ENCODE results near the gene SOS2.

Gene SOS2

DNA sequence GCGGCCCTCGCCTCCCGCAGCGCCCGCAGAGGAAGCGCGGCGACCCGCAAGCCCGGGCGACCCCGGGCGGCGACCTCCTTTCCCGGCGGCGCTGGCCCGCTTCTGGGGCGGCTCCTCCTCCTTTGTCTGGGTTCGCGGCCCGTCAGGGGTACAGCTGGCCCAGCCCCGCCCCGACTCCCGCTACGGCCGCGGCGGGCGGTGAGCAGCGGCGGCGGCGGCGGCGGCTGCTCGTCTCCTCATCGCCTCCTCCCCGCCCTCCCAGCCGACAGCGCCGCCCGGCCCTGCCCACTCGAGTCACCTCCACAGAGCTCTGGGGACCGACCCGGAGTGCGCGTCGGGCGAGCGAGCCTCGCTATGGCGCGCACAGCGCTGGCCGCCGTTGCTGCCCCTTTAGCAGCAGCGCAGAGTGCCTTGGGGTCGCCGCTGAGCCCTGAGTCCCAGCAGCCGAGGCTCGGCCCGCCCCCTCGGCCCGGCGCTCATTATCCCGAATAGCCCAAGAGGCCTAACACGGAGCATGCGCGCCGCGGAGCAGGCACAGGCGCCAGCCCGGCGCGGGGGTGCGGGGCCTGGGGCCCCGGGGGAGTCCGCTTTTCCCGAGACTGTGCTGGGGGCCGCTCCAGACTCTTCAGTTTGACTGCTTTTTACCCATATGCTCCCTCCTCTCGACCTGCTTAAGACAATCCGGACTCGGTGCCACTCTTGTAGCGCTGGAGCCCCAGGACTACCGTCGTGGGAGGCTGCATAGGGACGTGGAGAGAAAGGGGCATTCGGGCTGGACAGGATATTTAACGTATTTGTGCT lies at the start of gene SOS2:
SOS2 (minus strand) TSS at position 104 of the 801 bp plus-strand sequence. CDS start 295 bp downstream, outside the sequence.
- no peak for DNase-seq

DNA sequence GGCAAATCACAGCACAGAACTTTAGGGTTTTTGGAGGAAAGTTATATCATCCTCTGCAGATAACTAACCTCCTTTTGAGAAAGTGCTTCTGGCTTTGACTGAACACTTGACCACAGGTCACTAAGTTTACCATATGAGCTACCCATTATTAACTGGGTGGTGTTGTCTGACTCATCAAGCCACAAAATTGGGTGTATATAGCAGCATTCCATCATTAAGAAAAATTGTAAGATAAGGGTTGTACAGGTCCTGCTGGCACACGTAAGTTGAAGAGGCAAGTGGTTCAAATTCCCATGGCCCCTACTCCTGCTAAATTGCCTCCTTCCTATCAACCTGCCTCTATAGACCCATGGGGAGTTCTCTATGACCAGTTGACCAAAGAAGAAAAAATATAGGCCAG lies 41.1 kb upstream of the SOS2 start:
- no peak for DNase-seq

DNA sequence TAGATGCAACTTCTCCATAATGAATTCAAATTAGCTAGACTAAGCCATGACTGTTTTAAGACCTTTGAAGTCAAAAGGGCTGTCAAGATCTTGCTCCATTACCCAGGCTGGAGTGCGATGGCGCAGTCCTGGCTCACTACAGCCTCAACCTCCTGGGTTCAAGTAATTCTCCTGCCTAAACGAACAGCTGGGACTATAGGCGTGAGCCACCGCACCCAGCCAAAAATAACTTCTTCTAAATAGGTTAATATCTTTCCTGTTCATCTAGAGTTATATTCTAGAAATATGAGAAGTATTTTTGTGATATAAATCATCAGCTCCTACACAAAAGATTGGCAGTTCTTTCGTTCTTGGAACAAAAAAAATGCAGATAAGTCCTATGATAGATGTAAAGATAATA lies 39.6 kb upstream of the SOS2 start:
- no peak for DNase-seq

DNA sequence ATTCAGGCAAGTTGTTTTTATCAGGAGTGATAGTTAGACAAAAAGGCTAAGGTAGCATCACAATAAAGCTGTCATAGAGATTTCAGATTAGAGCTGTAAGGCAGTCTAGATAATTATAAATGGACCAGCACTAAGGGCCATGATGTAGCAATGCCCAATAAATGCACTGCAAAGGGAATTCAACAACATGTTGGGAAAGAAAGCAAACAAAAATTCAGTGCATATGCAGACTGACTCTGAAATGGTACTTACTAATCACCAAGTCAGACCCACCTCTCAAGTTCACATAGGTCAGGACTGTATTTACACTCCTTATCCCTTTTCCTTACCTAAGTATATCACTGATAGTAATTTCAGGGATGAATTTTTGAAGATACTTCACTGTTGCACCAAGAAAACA lies 33.7 kb upstream of the SOS2 start:
- DNase-seq: no peak

DNA sequence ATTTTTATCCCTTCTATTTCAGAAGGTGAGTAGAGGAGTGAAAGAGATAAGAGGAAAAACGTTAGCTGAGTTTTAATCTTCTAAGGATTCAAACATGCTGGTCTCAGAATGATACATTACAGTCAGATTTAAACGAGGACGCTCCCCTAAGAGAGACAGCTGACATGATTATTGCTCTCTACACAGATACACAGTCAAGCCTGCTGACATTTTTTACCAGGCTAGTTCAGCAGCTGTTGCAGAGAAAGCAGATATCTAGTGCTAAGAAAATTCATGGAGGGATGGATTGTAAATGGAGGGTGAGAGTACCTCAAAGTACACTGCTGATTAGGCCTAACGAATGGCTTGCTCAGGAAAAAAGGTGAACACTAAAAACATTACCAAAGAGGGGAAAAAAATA lies 31.9 kb upstream of the SOS2 start:
- DNase-seq: no peak

DNA sequence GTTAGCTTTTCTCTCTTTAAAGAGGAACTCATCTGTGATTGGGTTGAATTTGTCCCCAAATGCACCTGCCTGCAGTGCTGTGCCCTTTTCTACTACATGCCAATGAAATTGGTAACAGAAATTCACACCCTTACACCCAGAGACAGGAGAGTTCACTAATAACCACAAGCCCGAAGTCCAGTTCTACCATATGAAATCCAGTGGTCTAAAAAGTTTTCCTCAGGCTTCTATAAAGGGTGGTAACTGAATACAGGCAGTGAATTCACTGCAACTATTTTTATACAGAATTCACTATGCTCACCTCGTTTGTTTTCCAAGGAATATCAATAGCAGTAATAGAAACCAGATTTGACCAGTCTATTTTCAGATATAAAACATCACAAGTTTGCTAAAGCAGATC lies 31.5 kb upstream of the SOS2 start:
- no peak for DNase-seq

DNA sequence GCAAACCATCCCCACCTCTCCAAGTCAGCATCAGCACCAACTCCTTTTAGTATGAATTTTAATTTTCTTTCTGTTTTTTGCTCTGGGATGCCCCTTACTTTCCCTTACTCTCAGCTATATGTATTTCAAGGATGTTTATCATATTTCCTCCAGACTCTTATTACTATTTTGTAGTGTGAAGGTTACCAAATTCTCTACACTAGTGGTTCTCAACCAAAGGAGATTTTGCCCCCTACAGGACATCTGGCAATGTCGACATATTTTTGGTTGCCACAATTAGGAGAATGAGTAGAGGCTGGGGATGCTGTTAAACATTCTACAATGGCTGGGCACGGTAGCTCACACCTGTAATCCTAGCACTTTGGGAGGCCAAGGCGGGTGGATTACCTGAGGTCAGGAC lies 29.1 kb upstream of the SOS2 start:
- no peak for DNase-seq

DNA sequence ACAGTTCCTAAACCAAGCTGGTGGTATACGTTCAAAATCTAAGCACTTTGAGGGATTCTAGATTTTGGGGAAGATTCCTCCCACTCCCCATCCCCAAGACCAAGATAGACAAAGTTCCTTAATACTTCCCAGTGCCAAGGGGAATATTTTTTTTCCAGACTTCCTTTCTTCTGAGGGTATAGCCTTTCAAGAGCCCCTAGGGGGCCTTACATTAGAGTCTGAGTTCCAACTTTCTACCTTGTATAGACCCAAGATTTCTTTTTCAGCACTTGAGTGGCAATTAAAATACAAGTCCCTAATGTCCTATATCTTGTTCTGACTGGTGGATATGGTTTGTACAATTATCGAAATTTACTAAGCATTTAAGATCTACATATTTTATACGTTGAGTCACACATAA lies 28.7 kb upstream of the SOS2 start:
- no peak for DNase-seq

DNA sequence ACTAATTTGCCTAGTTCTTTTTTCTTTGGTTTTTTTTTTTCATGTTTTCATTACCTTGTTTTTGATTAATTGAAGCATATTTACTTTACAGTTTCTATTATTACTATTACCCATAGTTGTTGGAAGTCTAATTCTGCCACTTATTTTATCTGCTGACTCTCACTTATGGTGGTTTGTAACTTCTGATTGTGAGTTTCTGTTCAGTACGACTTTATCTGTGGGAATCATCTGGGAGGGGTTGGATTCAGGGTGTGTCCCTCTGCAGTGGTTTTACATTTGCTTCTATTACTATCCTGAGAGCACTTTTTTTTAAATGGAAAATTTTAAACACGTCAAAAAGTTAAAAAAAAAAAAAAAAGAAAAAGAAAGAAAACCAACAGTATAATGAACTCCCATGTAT lies 26.4 kb upstream of the SOS2 start:
- DNase-seq: no peak

DNA sequence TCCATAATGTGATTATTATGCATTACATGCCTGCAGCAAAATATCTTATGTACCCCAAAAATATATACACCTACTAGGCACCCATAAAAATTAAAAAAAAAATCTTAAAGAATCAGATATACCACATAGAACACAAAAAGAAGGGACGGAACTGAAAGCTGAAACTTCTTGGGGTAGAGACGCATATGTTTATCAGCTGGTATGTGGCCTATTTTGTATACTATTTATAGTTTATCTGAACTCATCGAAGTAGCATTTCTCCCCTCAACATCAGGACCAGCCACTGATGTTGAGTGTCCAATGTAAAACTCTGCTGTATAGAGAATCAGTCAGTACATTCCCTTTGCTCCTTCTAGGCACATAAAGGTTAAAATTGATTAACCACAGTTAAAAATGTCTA lies 22.9 kb upstream of the SOS2 start:
- DNase-seq: no peak

DNA sequence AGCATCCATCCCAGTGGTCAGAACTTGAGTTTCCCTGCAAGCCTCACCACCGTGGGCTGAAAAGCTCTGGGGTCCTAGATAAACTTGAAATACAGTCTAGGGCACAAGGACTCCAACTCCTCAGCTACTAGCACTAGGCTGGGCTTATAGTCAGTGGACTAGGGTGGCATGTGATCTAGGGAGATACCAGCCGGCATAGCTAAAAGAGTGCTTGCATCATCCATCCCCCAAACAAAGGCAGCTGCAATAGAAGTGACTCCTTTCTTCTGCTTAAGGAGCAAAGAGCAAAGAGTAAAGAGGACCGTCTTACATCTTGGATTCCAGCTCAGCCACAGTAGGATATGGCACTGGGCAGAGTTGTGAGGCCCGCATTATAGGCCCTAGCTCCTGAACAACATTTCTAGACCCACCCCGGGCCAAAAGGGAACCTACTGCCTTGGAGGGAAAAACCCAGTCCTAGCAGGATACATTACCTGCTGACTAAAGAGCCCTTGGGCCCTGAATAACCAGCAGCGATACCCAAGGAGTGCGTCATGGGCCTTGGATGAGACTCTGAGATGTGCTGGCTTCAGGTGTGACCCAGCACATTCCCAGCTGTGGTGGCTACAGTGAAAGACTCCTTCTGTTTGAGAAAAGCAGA lies 17.9 kb upstream of the SOS2 start:
- DNase-seq: no peak

DNA sequence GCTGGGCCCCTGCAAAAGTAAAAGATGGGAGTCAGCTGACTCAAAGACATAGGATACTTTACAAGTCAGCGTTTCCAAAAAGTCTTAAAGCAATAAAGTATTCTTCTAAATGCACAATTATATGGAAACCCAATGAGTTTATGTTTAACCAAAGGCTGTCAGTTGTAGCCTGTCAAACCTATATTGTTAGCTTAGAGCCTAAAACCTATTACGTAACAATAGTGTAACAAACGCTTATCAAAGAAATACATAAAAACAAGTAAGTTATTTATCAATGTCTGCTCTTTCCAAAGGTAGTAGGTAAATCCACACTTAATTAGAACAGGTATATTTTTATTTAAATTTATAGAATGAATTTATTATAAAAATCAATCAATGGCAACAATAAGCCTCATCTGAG lies 15.9 kb upstream of the SOS2 start:
- no peak for DNase-seq

DNA sequence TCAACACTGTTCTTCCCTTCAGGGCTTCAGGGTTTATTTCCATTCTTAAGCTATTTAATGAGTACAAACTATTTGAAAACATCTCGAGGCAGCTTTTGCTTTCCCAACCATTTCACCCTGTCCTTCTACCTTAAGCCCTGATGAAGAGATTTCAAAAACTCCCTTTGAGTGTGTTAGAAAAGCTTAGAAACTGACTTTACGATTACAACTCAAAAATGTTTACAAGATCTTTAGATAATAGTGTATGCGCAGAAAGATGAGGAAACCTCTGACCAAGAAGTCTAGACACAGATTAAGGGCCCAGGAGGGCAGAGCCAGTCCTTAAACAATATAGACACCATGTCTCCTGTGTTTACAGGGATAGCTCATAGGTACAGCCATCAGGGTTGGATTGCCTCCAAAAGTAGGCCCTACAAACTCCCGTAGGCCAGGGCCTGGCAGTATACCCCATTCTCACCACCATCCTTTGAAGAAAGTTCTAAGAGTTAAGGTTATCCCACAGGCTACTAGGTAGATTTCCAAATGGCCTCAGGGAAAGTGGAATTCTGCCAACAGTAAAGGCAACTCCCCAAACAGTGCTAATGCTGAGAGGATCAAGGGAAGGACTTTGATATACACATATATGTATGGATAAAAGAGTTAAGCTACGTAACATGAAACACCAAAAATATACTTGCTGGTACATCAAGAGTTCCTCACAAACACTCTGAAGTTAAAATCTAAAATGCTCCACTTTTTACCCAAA lies 11.4 kb upstream of the SOS2 start:
- DNase-seq: no peak

DNA sequence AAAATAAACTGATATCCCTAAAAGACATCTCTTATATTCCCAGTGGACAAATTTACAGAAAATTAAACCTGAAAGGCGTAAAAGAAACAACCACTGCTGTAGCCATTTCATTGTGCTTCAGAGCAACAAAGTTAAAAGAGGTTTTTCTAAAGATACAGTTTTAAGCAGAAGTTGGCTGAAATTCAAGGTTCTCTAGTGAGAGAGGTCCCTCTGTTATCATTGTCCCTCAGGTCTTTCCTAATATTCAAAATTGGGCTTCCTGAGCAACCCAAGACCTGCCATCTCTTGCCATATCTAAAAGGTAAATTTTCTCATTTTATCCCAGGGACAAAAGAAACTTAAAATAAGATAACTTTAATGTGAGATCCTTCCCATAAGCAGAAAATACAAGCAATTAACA lies 10.7 kb upstream of the SOS2 start:
- no peak for DNase-seq

DNA sequence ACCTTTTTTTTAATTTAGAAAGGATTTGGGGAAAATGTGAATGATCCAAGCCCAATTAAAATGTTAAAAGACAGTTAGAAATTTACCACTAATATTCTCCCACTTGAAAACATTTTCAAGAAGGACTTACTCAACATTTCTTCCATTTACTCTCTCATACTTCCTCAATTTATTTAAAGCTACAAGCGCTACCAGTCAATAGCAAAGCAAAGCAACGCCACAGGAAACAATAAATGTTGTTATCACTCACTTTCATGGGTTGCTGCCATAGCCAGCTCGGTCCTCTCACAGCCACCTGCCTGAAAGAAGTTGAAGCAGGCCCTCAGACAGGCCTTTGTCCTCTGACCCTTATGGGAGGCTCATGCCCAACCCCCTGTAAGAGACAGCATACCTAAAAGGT lies 6.0 kb upstream of the SOS2 start:
- DNase-seq: no peak

DNA sequence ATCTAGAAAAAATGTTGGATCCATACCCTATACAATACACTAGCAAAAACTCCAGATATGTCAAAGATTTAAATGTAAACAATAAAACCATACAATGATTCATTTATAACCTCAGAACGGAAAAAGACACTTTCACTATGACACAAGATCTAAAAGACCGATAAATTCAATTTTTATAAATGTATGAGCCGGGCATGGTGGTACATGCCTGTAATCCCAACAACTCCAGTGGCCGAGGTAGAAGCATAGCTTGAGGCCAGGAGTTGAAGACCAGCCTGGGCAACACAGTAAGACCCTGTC lies 2.5 kb upstream of the SOS2 start:
- no peak for DNase-seq

DNA sequence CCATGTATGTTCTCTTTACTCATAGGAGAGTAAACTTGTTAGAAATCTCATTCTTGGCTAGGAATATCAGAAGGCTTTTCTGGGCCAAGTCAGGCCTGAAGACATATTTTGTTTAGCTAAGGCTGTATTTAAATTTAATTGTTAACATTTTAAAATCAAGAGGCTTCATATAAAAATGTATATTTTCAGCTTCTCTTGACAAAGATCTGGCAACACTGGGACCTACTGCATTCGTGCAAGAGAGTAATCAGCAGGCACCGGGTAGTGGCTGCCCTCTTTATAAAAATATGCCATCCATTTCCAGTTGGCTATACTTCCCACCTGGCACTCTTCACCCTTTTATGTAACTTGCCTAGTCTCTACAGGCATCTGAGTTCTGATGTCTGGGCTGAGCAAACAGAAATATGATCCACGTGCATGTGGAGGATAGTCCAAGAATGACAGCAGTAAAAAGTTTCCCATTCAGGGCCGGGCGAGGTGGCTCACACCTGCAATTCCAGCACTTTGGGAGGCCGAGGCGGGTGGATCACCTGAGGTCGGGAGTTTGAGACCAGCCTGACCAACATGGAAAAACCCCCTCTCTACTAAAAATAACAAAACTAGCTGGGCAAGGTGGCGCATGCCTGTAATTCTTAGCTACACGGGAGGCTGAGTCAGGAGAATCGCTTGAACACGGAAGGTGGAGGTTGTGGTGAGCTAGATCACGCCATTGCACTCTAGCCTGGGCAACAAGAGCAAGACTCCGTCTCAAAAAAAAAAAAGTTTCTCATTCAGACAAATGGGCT lies 2.0 kb upstream of the SOS2 start:
- no peak for DNase-seq

DNA sequence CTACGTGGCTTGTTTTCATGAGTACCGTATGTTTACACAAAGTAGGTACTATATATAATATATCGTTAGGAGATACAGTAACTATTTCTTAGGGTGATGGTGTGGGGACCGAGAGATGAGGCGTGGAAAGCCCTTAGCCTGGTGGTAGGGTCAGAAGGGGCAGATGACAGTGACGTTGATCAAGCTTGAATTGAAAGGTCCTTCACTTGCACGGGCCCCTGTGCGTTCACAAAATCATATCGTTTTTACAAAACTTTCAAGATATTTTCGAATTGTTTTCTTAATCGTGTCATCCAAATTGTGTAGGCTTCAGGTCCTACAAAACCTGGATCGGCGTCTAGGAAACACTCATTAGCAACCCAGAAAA lies 881 bp upstream of the SOS2 start:
- DNase-seq: no peak

DNA sequence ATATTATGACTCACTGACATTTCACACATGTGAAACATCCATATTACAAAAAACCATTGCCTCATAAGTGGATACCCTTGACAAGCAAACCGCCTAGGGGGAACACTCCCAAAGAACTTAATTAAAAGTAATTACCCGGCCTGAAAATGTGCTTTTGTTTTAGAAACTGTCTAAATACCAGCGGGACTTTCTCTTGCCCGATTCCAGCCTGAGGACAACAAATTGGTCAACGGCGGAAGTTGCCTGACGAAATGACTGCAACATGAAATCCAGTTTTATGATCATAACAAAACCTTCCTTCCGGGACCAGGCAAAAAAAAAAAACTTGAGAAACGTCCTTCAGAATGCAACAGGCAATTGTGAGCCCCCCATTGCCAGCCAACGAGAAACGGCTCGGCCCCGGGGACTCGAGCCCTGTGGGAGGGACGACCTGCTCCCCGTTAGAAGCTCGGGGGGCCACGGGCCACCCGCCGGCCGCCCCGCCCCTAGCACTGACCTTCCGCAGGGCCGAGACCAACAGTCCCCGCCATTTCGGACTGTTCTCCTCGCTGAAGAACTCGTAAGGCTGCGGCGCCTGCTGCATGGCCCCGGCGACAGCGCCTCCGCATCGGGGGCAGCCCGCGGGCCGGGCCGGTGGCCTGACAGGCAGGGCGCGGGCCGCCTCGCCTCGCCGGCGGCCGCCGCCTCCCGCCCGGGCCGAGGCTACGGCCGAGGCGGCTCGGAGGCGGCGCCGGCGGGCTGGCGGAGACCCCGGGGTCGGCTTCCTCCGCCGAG lies 490 bp downstream of the SOS2 start:
- no peak for DNase-seq

DNA sequence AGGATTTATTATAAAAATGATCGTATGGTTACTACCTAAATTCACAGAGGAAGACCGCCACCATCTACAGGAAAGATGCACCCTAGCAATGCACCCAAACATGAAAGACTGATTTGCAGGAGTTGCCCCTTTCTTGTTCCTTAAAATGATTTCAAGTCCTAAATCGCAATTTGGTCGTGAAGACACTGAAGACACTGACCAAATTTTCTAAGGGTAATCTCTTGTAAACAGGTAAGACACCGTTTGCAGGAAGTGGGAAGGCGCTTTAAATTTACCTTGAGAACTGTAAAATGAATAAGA lies 1.0 kb downstream of the SOS2 start:
- no peak for DNase-seq

DNA sequence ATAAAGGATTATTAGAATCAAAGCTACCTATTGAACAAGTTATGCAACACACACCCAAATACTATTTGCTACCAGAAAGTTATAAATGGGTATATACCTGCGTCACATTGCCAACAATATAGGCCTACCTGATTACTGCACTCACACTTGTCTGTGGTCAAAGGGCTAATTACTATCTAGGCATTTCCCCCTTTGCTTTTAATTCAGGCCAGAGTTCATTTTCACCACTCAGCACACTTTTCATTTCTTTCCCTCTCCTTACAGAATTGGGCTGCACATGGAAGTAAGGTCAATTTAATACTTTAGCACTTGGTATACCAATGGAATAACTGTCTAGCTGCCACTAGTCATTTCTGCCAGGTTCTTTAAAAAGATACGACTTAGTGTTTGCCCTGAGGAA lies 1.7 kb downstream of the SOS2 start:
- no peak for DNase-seq

DNA sequence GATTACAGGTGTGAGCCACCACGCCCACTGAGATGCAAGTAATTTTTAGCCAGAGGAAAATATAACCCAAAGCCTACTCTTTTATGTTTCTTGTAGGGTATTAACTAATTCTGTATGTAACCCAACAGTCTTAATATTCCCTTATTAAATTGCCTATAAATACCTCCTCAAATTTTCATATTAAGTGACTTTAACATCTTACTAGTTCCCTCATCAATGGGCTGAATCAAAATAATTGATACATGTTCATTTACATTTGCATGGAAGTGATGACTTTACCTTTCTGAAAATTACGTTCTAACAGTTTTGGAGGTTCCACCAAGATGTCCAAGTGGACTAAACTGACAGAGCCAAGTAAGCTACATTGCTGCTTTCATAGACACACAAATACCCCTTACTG lies 3.1 kb downstream of the SOS2 start:
- no peak for DNase-seq

DNA sequence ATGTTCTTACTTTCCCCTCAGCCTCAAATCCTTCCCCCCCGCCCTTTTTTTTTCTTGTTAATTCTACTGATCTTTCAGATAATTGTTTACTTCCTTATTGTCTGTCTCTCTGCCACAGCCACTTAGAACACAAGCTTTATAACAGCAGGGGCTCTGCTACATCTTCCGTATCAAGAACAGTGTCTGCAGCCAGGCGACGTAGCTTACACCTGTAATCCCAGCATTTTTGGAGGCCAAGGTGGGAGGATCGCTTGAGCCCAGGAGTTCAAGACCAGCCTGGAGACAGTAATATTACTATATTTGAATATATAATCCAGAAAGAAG lies 5.4 kb downstream of the SOS2 start:
- DNase-seq: no peak
